Measurements from ENCODE around the gene DAAM1.

DAAM1 gene

GRCh38 chr14:59344016-59344415, 155.5 kb downstream of the DAAM1 start:
- no peak for FAIRE-seq

- no peak for FAIRE-seq
These were observed 156.4 kb downstream of the DAAM1 start for GRCh38 chr14:59344691-59345455.

- FAIRE-seq: no peak
These were observed 157.9 kb downstream of the DAAM1 start for GRCh38 chr14:59346329-59346728.

- no peak for FAIRE-seq
These were observed 158.5 kb downstream of the DAAM1 start for GRCh38 chr14:59346796-59347510.

- no peak for FAIRE-seq
These were observed 159.0 kb downstream of the DAAM1 start for GRCh38 chr14:59347511-59347900.

- FAIRE-seq: no peak
These were observed 159.4 kb downstream of the DAAM1 start for GRCh38 chr14:59347915-59348314.

- FAIRE-seq: no peak
These were observed 160.8 kb downstream of the DAAM1 start for GRCh38 chr14:59349258-59349701.

GRCh38 chr14:59352961-59353360, 164.5 kb downstream of the DAAM1 start:
- no peak for FAIRE-seq

- FAIRE-seq: no peak
These were observed 166.2 kb downstream of the DAAM1 start for GRCh38 chr14:59354666-59355065.

- no peak for FAIRE-seq
These were observed 166.6 kb downstream of the DAAM1 start for GRCh38 chr14:59355091-59355490.

- FAIRE-seq: no peak
These were observed 167.8 kb downstream of the DAAM1 start for GRCh38 chr14:59356312-59356711.

GRCh38 chr14:59356767-59357166, 168.3 kb downstream of the DAAM1 start:
- no peak for FAIRE-seq

GRCh38 chr14:59358102-59358501, 169.6 kb downstream of the DAAM1 start:
- FAIRE-seq: no peak

- no peak for FAIRE-seq
These were observed 170.3 kb downstream of the DAAM1 start for GRCh38 chr14:59358784-59359183.

- no peak for FAIRE-seq
These were observed 171.1 kb downstream of the DAAM1 start for GRCh38 chr14:59359431-59360124.

- FAIRE-seq: no peak
These were observed 171.8 kb downstream of the DAAM1 start for GRCh38 chr14:59360233-59360632.

- FAIRE-seq: no peak
These were observed 172.7 kb downstream of the DAAM1 start for GRCh38 chr14:59360923-59361794.

GRCh38 chr14:59362513-59362912, 174.0 kb downstream of the DAAM1 start:
- no peak for FAIRE-seq

GRCh38 chr14:59363531-59364226, 175.2 kb downstream of the DAAM1 start:
- no peak for FAIRE-seq

- FAIRE-seq: no peak
These were observed 181.8 kb downstream of the DAAM1 start for GRCh38 chr14:59370158-59370742.

GRCh38 chr14:59371771-59372170, 183.3 kb downstream of the DAAM1 start:
- no peak for FAIRE-seq

- no peak for FAIRE-seq
These were observed 185.6 kb downstream of the DAAM1 start for GRCh38 chr14:59374048-59374447.
